Measurements from ENCODE around the gene LMF2.
A peak's percentile ranks its signal among the peaks of the same experiment; 100 is the strongest.

Gene LMF2

GRCh38 chr22:50548040-50548920 lies 40.8 kb upstream of the LMF2 start:
- no peak overlapping the region for H3K4me3 ChIP-seq (replicated peaks; ENCODE audit: low read depth, low read length)
- DNase-seq (ENCODE audit: low read depth), result no peak
- TF ChIP-seq, protein P1, sequence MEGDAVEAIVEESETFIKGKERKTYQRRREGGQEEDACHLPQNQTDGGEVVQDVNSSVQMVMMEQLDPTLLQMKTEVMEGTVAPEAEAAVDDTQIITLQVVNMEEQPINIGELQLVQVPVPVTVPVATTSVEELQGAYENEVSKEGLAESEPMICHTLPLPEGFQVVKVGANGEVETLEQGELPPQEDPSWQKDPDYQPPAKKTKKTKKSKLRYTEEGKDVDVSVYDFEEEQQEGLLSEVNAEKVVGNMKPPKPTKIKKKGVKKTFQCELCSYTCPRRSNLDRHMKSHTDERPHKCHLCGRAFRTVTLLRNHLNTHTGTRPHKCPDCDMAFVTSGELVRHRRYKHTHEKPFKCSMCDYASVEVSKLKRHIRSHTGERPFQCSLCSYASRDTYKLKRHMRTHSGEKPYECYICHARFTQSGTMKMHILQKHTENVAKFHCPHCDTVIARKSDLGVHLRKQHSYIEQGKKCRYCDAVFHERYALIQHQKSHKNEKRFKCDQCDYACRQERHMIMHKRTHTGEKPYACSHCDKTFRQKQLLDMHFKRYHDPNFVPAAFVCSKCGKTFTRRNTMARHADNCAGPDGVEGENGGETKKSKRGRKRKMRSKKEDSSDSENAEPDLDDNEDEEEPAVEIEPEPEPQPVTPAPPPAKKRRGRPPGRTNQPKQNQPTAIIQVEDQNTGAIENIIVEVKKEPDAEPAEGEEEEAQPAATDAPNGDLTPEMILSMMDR (IDR thresholded peaks at IDR 0.05; ENCODE audit: low read length, missing control alignments), result no peak

GRCh38 chr22:50547263-50547985 lies 39.9 kb upstream of the LMF2 start:
- H3K4me3 ChIP-seq (replicated peaks; ENCODE audit: low read depth, low read length), result no peak overlapping the region
- TF ChIP-seq, protein P1 (IDR thresholded peaks at IDR 0.05; ENCODE audit: low read length, missing control alignments), result no peak
- no peak for DNase-seq (ENCODE audit: low read depth)

- no peak overlapping the region for H3K4me3 ChIP-seq (replicated peaks; ENCODE audit: low read depth, low read length)
- DNase-seq (ENCODE audit: low read depth), result no peak
- TF ChIP-seq, protein P1 (IDR thresholded peaks at IDR 0.05; ENCODE audit: low read length, missing control alignments), result no peak
Observed at GRCh38 chr22:50546326-50547262, 39.1 kb upstream of the LMF2 start.

GRCh38 chr22:50545522-50546325 lies 38.2 kb upstream of the LMF2 start, which contains the start of gene KLHDC7B:
Gene KLHDC7B (plus strand): TSS chr22:50545899. CDS start chr22:50546244, 345 bp downstream.
- H3K4me3 ChIP-seq (replicated peaks; ENCODE audit: low read depth, low read length), result no peak within 1 kb of the TSS
- no peak for DNase-seq (ENCODE audit: low read depth)
- TF ChIP-seq, protein P1 (IDR thresholded peaks at IDR 0.05; ENCODE audit: low read length, missing control alignments), result peak; percentile 7

DNA sequence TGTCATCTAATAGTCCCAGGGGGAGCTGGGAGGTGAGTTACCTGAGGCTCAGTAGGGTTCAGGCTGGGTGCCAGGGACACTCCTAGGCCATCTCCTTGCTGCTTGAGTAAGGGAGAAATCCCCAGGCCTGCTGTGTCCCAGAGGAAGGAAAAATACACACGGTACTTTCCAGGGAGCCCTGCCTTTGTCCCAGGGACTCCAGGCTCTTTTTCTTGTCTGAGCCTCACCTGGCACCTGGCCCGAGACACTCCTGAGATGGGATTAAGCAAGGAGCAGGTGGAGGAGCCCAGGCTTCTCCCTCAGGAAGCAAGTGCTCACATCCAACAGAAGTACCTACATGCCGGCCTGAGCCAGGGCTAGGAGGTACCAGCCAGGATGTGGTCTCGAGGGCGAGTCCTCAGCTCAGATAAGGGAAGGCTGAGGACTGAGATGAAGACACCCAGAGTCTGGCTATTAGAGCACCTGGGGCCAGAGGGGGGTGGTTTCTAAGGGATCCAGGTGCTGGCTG lies 37.3 kb upstream of the LMF2 start:
- TF ChIP-seq, protein P1 (IDR thresholded peaks at IDR 0.05; ENCODE audit: low read length, missing control alignments), result no peak
- no peak for DNase-seq (ENCODE audit: low read depth)
- no peak overlapping the region for H3K4me3 ChIP-seq (replicated peaks; ENCODE audit: low read depth, low read length)
